NCI-H524 treated with DMSO at 0.1 percent for 48 hours (cell line): ENCODE results near the gene OR8H3.
"Not testable (repeated sequence)": the region's sequence is repeated elsewhere in the genome, so short reads cannot be mapped to it uniquely, and the experiment has no call there.

Experiments used
- DNase-seq: peaks from one replicate; lab custom pipeline; 2025; lab: John Stamatoyannopoulos, UW

The OR8H3 gene, protein sequence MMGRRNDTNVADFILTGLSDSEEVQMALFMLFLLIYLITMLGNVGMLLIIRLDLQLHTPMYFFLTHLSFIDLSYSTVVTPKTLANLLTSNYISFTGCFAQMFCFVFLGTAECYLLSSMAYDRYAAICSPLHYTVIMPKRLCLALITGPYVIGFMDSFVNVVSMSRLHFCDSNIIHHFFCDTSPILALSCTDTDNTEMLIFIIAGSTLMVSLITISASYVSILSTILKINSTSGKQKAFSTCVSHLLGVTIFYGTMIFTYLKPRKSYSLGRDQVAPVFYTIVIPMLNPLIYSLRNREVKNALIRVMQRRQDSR

DNA sequence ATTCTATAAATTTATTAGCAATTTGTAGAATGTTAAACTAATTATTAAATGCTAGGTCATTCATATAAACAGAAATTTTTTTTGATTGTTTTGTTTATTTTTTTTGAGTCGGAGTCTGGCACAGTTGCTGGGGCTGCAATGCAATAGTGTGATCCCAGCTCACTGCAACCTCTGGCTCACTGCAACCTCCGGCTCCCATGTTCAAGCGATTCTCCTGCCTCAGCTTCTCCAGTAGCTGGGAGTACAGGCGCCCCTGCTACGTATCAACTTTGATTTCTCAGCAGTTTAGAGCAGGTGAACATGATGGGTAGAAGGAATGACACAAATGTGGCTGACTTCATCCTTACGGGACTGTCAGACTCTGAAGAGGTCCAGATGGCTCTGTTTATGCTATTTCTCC, at the start of gene OR8H3:
Gene OR8H3 (plus strand): TSS at position 301 of the 400 bp plus-strand sequence. CDS start 0 bp downstream, at position 301.
- DNase-seq, result no peak

DNA sequence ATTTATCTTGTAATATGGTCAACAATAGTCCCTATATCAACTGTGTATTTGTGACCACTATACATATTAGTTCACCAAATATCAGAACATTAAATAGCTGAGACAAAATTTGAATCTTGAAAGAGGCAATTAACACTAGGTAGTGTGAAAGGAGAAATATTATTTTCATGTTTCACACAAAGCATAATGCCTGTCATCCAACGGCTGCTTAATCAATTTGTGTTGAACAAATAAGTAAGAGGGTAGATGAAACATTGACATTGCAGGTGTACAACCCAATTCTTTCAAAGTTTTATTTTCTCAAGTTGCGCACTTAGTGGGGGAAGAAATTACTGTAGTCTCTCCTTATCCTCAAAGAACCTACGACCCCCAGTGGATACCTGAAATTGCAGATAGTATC, 32.5 kb upstream of the OR8H3 start:
- no peak for DNase-seq

DNA sequence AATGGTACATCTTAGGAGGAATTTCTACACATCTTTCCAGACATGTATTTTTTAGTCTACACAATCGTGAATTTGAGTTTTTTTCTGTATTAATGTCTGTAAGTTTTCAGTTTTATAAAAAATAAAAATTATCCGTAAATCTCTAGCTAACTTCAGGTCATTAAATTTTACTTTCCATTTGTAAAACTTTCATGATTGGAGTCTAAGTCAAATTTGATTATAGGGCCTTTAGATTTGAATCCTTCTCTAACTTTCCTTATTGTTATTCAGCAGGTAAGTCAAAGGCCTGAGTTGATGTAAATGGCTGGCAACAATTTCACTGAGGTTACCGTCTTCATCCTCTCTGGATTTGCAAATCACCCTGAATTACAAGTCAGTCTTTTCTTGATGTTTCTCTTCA, 29.2 kb upstream of the OR8H3 start, which contains the start of gene OR8I2:
Gene OR8I2 (plus strand): TSS at position 301 of the 400 bp plus-strand sequence. CDS start 0 bp downstream, at position 301.
- no peak for DNase-seq

DNA sequence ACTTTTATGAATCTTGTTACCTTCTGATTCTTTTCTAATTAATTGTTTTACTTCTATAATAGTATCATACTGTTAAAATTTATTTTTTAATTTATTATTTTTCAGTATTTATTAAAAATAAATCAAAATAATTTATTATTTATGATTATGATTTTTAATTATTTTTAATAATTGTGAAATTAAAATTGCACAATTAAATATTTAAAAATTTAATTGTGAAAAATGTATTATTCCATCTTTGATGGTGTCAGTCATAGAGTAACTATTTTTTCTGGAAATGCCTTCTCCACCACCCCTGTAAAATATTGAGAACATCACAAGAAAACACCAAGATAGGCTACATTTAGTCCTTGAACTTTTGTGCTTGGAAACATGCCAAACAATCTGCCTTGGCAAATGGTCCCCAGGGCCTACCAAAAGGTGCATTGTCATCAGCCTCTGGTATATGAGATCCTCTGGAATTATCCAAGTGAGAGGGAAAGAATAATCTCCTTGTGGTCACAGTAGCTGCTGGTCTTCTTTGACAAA, 18.9 kb upstream of the OR8H3 start, which contains the start of gene OR8H2:
Gene OR8H2 (plus strand): TSS at position 478 of the 528 bp plus-strand sequence. CDS start 1,356 bp downstream, outside the sequence.
- DNase-seq, result no peak

DNA sequence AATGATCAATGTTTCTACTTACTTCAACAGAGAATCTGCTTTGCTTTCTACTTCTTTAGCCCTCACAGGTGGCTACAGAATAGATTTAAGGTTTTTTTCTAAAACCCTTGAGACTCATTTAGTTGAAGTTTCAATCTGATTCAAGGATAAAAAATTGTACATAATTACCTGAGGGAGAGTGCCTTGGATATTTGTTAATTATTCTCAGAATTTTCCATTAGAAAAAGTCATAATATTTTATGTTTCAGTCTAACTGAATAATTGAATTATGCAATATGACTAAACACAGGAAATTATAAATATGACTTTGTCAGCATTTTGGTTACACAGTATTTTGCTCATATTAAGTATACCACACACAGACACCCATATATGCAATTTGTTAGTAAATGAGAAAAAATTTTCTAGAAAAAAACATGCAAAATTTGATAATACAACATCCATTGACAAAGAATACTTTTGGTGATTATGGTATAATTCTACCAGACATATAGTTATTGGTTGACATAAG, 18.0 kb downstream of the OR8H3 start, which contains the start of gene OR8J3:
Gene OR8J3 (minus strand): TSS at position 51 of the 511 bp plus-strand sequence. CDS start 2,483 bp downstream, outside the sequence.
- no peak for DNase-seq

DNA sequence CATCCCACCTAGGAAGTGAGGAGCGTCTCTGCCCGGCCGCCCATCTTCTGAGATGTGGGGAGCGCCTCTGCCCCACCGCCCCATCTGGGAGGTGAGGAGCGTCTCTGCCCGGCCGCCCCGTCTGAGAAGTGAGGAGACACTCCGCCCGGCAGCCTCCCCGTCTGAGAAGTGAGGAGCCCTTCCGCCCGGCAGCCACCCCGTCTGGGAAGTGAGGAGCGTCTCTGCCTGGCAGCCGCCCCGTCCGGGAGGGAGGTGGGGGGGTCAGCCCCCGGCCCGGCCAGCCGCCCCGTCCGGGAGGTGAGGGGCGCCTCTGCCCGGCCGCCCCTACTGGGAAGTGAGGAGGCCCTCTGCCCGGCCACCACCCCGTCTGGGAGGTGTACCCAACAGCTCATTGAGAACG, 21.5 kb downstream of the OR8H3 start:
- DNase-seq, result not testable (repeated sequence)

DNA sequence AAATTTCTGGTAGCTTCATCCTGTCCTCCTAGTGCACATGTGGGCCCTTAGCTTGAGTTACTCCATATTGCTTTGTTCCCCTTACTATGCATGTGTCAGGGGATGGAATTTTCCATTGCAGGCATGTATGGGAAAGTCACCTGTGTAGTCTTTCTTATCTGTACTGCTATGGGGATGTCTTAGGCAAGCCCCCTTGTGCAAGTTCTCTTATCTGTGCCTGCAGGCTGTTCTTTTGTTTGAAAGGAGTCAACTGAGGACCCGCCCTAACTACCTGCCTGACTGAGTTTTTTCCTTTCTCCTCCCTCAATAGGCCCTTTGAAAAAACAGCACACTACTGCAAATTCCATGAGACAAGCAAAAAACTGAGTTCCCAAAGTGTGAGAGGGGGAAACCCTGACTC, 29.2 kb downstream of the OR8H3 start:
- DNase-seq, result no peak

DNA sequence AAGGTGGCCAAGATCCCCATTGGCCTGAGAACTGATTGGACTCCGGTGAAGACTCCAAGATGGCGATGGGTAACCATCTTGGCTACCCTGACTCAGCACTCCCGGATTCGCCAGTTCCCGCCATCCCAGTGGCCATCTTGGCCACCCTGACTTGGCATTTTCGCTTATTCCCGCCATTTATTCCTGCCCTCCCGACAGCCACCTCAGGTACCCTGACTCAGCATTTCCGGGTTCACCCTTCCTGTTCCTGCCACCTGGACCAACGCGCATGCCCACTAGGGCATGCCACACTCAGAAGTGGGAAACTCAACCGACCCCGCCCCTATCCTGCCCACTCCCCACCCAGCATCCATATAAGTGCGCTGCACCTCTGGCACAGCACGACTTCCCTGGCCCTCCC, 30.2 kb downstream of the OR8H3 start:
- DNase-seq, result no peak

DNA sequence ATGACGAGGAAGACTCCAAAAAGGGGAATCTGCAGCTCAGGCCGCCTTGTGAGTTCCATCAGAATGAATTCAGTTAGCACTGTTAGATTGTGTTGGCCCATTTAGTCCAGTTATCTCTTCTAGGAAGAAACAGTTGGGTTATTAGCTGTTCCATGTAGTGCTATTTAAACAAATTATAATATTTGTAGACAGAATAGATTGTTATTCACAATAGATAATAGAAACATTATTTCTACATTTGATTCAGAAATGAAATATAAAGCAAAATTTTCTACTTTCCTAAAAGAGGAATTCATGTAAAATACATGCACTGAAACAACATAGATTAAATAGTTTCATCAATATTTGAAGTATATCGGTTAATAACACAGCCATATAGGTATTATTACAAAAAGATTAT, 38.0 kb downstream of the OR8H3 start, which contains the start of gene OR8K5:
Gene OR8K5 (minus strand): TSS at position 101 of the 400 bp plus-strand sequence. CDS start 0 bp downstream, at position 101.
- DNase-seq, result no peak

DNA sequence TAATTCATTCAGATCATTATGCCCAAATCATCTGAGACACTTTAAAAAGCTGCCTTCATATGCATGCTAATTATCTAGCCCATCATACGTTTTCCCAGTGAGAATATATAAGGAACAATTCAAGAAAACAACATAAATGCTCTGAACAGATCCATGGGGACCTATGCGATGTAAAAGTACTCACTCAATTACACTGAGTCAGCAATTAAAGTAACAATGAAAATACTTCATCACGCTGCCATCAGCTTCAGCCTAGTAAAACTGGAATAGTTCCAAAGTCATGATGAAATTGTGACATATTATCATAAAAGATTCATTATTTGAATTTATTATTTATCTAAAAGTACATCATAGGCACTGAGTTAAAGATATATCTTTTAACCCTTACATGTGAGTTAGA, 41.6 kb downstream of the OR8H3 start:
- no peak for DNase-seq

DNA sequence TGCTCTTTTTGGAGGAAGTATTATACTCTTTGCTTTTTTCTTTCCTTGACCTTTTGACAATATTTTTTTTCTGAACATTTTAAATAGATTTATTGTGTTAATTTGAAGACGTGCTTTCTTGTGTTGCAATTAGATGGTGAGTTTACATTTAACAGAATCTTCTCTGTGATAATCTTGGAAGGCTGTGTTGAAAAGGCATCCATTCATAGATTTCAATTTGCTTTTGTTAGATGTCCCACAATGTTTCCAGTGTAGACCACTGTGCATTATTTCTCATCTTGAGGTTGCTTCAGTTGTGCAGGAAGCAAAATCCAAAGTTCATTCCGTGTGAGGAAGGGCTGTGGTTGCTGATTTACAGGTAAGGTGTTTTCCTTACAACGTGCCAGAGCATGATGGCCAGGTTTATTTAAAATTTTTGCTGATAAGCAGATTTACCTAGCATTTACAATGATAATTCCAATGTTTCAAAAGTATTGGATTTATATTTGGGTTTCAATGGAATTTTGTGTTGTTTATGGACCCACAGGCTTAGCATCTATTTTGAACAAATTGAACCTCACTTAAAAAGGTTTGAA, 50.2 kb downstream of the OR8H3 start:
- DNase-seq, result no peak
